GM18511 (cell line): Measurements from ENCODE around the gene BRAP.
"Not testable (repeated sequence)": the region's sequence is repeated elsewhere in the genome, so short reads cannot be mapped to it uniquely, and the experiment has no call there.

ENCODE experiments used
- ATAC-seq: cut with Tn5 transposase; IDR thresholded peaks from one replicate; pipeline ENCODE4 v1.9.1; 2021; ENCODE audit warnings: mild to moderate bottlenecking, moderate library complexity; ENCODE audit not compliant: unreplicated experiment

BRAP gene

DNA sequence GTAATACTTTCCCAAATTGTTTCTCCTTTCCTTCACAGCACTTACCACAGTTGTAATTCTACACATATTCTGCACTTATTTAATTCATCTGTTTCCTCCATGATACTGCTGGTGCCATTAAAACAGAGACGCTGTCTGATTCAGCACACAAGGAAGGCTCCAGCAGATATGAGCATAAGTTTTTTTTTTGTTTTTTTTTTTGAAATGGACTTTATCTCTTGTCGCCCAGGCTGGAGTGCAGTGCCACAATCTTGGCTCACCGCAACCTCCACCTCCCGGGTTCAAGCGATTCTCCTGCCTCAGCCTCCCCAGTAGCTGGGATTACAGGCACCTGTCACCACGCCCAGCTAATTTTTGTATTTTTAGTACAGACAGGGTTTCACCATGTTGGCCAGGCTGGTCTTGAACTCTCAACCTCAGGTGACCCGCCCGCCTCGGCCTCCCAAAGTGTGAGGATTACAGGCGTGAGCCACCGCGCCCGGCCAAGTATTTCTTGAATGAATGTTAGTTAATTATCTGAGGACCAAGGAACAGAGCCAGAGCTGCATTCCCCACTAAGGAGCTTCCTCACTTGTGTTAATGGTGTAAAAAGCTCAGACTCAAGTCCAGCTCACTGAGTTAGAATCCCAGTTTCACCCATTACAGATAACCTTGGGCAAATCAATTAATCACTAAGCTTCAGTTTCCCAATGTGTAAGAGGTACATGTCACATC lies 1.1 kb downstream of the BRAP start:
- not testable (repeated sequence) for ATAC-seq

DNA sequence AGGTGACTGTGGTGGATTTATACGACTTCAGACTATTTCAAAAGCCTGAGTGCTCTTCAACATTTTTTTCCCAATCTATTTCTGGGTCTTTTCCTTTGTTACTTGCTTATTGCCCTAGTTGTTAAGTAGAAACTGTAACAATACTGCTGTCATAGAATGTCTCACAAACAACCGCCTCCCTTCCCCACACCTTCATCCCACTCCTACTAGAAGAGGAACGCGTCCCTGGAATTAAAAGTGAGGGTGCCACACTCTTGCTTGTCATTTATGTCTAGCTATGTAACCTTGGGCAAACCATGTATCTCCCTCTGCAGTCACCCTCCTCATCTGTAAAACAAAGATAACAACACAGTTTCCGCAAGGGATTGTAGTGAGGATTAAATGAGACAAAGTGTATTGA lies 8.6 kb downstream of the BRAP start:
- no peak for ATAC-seq

DNA sequence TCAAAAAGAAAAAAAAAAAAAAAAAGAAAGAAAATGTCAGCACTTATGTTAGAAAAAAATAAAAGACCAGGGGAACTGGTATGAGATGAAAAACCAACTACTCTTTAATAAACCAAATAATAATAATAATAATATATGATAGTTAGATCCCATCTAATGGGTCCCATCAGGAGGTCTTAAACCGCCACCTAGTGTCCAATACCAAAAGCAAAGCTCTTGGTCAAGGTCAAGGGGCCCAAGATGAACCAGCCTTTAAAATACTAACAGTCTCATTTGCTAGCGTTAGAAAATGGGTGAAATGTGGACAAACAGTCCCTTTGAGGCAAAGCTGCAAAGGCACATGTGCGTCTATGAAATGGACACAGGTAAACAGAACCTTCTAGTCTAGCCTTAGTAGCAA lies 12.3 kb downstream of the BRAP start:
- ATAC-seq, result no peak

DNA sequence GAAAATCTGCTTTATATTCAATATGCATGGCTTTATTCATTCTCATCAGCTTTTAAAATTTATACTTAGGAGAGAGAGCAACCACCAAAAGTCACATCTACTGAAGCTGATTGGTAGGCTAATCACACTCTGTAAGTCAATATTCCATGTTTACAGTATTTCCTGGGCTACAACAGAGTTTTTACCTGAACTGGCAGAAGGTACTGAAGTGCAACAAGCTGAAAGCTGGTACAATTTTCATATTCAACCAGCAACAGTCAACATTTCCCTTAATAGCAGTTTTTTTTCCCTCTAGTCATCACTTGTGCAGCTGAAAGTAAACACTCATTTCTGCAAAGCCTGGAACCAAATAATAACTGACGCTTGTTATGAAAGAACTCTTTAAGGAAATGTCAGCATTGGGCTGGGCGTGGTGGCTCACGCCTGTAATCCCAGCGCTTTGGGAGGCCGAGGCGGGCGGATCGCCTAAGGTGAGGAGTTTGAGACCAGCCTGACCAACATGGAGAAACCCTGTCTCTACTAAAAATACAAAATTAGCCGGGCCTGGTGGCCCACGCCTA lies 12.9 kb downstream of the BRAP start:
- ATAC-seq, result no peak

DNA sequence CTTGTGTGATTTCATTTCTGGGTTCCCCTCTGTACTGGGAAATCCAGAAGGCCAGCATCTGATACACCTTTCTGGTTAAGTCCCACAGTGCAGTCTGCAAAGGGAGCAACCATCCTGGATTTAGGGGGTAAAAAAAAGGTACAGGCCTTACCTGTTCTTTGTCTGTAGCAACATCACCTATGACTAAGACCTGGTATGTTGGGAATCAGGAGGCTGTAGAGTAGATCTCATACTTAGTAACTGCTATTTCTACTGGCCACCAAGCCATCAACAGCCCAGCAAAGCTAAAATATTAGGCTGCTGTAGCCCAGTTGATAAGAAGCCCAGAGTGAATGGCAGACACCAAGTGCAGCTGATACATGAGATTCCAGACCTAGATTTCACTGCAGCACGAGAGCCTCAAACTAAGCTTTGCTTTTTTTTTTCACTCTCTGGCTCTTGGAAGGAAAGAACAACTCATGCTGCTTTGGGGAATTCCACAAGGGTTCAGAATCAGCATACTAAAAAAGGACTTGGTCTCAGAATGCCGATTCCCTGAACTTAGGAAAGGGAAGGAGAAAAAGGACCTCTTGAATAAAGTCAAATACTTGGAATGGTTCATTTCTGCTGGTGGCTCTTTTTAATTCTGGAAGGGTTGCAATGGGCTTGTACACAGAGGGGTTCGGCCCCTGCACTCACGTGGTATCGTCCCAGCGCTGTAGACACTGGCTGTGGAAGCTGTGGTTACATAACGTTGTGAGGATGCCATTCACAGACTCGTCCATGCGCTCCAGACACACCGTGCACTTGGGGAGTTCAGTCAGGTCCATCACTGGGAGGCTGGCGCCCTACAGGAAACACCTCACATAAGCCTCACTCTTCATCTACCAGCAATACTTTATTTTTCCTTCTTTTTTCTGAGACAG lies 20.5 kb downstream of the BRAP start:
- no peak for ATAC-seq

DNA sequence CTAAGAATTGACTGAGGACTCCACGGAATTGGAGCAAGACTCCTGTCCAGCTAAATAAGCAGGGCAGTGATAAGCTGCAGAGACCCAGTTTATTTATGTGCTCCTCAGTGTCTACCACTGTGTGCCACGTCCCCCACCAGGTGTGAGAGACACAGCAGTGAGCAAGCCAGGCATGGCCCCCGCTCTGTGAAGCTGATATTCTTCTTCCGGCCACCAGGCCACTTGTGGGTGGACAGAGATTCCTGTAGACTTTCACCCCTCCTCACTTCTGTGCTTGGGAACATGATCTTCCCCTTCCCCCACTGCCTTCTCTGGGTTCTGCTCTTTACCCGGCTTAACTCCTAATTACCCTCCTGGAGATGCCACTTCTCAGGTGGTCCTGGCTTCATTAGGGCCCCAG lies 21.3 kb downstream of the BRAP start:
- no peak for ATAC-seq

DNA sequence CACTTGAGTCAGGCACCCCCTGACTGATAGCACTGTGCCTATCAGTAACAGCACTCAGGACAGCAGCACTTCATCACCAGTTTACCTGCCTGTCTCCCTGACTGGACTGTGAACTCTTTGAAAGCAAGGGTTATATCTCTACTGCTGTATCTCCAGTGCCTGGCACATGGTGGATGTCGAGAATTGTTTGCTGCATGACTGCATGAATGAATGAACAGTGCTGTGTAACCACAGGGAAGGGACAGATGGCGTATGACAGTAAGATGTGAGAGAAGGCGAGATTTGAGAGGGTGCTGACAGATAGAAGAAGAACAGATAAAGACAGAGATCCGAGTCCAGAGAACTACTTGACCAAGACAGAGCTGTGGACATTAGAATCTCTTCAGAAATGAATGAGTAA lies 29.7 kb downstream of the BRAP start:
- ATAC-seq, result no peak

DNA sequence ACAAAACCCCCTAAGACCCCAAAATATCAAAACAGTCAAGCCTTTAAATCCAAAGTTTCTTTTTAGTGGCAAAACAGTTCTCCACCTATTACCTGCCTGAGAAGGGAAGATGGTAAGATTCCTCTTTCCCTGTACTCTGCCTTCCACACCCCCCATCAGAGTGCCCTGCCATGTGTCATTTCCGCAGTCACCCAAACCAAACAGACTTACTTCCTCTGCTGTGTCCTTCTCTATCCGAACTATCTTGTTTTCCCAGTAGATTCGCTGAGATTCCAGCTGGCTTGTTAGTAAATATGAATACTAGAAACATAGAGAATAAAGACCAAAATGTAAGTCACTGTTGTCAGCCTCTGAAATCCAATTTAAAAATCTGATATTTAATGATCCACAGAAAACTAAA lies 30.4 kb downstream of the BRAP start:
- ATAC-seq, result no peak

DNA sequence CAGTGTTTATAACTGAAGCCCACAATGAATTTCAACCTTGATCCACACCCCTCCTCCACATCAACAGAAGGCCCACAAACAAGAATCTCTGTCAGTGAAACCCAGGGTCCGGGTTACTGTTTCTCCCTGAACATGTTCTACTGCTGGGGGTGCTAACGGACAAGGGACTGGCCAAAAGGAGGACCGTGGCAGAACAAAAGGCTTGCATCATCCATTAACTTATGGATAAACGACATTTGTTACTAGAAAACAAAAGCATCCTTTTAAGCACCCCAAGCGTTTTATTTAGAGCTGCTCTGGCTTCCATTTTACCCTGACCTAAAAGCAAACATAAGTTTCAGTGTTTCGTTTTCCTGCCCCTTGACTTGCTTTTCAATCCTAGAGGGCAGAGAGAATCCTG lies 32.2 kb downstream of the BRAP start:
- ATAC-seq, result no peak

DNA sequence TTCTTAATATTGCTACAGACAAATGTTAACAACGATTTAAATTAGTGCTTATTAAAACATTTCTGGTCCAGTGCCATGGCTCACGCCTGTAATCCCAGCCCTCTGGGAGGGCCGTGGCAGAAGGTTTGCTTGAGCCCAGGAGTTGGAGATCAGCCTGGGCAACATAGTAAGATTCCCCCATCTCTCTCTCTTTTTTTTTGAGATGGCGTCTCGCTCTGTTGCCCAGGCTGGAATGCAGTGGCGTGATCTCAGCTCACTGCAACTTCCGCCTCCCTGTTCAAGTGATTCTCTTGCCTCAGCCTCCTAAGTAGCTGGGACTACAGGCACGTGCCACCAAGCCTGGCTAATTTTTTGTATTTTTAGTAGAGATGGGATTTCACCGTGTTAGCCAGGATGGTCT lies 33.2 kb downstream of the BRAP start:
- not testable (repeated sequence) for ATAC-seq

DNA sequence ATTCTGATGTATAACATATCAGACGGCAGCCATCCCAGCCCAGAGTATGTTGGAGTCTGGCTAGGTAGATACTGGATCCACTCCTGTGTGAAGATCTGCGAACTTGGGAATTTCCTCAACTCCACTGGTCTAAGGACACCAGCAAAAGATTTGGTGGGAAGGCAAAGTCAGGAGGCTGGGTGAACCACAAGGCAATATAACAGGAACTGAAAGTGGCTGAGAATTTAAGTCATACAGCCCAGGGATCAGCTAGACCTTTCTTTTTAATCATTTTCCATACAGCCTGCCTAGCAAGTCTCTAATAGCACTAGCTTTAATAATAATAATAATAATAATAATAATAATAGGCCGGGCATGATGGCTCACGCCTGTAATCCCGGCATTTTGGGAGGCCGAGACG lies 34.8 kb downstream of the BRAP start:
- no peak for ATAC-seq

DNA sequence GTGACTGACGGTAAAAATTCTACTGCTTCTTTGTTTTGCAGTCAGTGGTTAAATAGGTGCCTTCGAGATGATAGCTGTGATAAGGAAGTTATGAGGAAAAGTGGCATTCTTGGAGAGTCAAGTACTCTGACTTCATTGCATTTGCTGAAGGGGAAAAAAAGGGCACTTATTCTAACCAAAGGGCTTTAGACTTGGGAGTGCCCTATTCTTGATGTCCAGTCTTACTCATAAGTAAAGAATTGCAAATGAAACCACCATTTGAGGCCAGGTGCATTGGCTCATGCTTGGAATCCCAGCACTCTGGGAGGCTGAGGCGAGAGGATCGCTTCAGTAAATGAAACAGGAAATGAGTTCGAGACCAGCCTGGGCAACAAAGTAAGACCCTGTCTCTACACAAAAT lies 40.3 kb downstream of the BRAP start:
- ATAC-seq, result no peak

DNA sequence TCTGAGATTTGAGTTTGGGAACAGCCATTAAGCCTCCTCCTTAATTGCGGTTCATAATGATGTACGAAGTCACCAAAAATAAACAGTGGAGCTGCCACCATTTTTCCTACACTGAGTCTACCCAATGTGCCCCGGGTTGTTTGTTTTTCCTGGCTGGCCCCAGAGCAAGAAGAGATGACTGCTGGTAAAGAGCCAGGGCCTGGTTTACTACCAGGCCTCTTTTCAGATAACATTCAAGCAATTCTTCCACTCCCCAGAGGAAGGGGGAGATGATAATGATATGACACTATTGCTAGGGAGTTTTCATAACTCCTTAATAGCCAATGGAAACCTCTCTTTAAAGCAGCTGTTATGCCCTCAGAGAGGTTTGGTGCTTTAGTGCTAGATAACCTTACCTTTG lies 42.3 kb downstream of the BRAP start:
- no peak for ATAC-seq

DNA sequence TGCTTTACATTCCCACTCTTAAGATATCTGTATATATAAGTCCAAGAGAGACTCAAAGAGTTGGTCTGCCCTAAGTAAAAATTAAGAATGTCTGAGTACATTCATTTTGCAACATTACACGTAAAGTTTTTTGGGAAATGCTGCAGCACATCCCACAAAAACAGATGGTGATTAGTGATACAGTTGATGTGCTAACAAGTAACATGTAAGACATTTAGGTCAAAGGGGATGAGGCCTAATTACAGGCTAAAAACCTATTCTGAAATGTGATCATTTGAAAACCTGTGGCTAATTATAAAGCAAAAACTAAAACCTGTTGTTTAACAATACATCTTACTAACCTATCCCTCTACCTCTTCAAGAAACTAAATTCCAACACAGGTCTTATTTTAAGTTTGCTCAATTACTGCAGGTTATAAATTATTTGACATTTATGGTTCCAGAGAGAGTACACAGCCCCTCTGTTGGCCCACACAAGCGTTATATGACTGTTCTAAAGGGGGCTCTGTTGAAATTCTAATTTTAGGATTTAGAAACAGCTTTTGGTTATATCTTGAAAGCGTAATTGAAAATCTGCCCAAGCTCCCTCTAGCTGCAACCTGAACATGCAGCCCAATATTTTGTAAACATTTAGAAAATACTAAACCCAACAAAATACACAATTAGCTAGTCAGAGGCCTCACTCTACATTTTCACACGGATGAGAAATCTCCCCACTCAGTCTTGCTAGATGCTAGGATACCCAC lies 42.9 kb downstream of the BRAP start:
- no peak for ATAC-seq

DNA sequence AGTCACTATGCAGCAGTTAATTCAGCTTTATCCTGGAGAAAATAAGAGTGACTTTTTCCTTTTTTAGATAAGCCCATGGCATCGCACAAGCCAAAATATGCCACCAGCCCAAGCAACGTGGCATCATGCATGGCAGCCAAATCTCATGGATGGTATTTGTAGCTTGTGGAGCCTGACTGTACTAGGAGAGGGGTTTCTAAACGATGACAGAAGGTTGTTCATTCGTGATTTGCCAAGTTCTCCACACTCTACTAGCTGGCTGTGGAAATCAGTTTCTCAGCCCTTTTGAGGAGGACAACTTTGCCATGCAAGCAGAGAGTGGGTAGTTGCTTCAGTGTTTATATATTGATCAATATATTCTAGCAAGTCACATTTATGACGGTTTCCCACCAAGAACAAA lies 45.2 kb downstream of the BRAP start:
- no peak for ATAC-seq

DNA sequence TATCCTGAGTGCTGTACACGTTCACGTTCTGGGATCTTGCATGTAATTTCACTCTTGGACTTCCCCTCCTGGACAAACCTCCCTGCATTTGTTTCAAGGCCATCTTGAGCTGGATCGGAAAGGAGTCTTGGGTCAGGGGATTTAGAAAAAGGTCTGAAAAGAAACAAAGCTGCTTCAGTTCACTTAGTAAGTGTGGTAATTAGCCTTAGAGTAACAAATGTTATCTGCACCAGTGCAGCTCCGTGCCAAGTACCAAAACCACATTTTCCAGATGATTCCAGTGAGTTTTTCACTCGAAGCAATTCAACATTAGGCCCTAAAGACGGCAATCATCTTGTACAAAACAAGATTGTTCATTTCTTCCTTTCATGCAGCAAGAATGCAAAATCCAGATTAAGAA lies 47.2 kb downstream of the BRAP start:
- ATAC-seq, result no peak

DNA sequence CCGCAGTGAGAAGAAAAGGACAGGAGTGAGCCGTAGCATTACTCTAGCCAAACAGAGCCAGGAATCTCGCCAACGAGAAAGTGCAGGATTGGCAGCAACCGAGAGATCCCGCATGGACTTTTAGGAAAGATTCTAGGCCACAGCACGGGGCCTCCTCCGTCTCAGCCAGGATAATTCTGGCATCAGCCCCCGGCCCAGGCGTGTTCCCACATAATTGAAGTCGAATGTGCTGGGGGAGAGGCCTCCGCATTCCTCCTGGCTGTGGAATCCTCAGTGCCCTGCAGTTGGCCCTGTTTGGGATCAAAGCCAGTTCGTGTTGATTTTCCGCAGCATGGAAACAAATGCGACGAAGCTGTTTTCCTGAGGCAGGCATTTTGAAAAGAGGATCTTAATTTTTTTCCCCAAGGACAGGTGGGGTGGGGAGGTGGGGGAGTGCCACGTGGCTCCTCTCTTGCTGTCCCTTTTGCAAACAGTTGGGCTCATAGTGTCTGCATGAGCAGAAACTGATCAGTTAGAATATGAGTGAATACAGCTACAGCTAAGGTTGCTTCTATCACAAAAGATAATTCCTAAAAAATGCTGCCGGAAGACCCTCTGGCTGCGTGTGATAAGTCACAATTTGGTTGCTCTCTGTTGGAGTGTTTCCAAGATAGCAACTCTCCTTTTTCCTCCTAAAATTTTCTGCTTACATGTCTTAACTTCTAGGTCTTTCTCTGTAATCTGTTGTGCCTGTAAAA lies 49.4 kb downstream of the BRAP start:
- ATAC-seq, result no peak

DNA sequence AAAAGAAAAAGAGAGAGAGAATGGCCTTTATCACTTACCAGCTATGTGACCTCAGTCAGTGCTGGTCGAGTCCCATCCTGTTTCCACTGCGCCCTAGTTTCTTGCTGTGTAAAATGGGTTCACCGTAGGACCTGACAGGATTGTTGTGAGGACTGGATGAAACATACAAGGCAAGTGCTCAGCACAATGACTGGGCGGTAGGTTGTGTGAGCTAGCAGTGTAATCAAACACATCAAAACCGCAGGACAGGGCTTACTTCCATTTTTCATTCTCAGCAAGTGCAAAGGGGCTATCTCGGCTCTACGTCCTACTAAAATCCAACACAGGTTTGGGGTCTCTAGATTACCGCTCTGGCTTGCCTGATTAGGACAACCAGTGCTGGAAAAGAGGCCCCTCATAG lies 50.2 kb downstream of the BRAP start:
- no peak for ATAC-seq

DNA sequence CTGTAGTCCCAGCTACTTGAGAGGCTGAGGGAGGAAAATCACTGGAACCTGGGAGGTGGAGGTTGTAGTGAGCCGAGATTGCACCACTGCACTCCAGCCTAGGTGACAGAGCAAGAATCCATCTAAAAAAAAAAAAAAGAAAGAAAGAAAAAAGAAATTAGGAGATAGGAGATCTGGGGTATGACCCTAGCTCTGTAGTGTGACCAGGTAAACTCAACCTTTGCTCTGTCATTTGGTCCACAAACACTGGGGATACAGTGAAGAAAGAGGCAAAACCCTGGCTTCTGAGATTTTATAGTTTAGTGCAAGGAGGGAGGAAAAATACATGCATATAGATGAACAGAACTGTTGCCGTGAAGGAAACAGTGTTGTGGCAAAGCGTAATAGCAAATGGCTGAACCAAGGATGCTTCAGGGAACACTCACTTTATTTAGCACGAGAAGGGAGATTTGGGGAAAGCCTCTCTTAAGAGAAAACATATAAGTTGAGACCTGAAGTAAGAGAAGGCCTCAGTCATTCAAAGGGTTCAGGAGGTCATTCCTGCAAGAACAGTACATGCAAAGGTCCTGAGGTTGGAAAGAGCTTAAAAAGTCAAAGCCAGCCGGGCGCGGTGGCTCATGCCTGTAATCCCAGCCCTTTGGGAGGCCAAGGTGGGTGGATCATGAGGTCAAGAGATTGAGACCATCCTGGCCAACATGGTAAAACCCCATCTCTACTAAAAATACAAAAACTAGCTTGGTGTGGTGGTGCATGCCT lies 57.1 kb downstream of the BRAP start:
- ATAC-seq, result no peak

DNA sequence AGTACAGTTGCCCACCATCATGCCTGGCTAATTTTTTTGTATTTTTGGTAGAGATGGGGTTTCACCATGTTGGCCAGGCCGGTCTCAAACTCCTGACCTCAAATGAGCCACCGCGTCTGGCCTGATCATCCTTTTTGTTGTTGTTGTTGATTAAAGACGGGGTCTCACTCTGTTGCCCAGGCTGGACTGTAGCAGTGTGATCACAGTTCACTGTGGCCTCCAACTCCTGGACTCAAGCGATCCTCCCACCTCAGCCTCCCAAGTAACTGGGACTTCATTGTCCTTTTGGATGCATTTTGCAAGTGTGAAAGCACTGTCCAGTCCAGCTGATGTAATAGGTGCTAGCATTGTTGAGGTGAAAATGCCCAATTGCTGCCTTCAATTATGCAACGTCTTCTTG lies 59.5 kb downstream of the BRAP start:
- no peak for ATAC-seq
